ENCODE results near the gene RASA3. TPM values are rescaled to one million over a fixed set of nuclear protein-coding genes. Genes with fewer than 3 reads are reported as not detected.

RASA3 gene
- polyA plus RNA-seq, 1 experiment, result 31.4 TPM

DNA sequence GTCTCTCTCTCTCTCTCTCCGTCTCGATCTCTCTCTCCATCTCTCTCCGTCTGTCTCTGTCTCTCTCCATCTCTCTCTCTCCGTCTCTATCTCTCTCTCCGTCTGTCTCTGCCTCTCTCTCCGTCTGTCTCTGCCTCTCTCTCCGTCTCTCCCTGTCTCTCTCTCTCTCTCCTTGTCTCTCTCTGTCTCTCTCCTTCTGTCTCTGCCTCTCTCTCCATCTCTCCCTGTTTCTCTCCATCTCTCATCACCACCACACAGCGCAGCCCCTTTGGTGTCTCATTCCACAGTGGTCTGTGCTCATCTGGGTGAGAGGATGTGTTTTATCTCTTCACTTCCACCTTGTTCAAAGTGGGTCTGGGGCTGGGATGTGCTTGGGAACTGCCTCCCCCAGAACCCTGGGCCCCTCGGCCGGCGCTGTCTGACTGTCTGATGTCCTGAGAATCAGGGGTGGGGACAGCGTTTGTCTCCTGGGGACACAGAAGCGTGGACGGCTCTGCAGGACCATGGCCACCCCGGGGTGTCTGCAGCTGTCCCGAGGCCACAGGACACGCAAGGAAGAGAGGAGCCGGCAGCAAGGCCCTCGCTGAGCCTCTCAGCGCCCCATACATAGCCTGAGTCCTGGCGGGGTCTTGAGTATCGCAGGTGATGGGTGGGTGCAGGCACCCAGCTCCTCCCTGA lies 118.3 kb downstream of the RASA3 start:
- no peak for TF ChIP-seq CTCF (IDR thresholded peaks at IDR 0.05; ENCODE audit: insufficient read depth, low read depth, low read length)
- POLR2A ChIA-PET, result no interaction called here
- H3K4me3 ChIP-seq (ENCODE audit: low read depth, low read length), result no peak overlapping the region
- no peaks in the 10 kb centered on the region for H3K27me3 ChIP-seq (ENCODE audit: control insufficient read depth, insufficient read depth, low read length)
- H3K36me3 ChIP-seq (ENCODE audit: control insufficient read depth, insufficient read depth, low read length), result peaks cover 55% of the 10 kb centered on the region
- DNase-seq (ENCODE audit: low read depth), result no peak
- CTCF ChIA-PET, result no interaction called here

DNA sequence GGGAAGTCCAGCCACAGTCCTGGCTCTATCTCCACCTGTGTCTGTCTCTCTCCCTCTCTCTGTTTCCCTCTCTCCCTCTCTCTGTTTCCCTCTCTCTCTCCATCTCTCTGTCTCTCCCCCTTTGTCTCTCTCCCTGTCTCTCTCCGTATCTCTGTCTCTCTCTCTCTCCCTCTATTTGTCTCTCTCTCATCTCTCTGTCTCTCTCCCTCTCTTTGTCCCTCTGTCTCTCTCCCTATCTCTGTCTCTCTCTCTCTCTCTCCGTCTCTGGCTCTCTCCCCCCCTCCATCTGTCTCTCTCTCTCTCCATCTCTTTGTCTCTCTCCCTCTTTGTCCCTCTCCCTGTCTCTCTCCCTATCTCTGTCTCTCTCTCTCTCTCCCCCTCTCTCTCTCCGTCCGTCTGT lies 119.1 kb downstream of the RASA3 start:
- POLR2A ChIA-PET, result no interaction called here
- no peak for DNase-seq (ENCODE audit: low read depth)
- no peaks in the 10 kb centered on the region for H3K27me3 ChIP-seq (ENCODE audit: control insufficient read depth, insufficient read depth, low read length)
- TF ChIP-seq CTCF (IDR thresholded peaks at IDR 0.05; ENCODE audit: insufficient read depth, low read depth, low read length), result no peak
- H3K4me3 ChIP-seq (ENCODE audit: low read depth, low read length), result no peak overlapping the region
- CTCF ChIA-PET, result no interaction called here
- H3K36me3 ChIP-seq (ENCODE audit: control insufficient read depth, insufficient read depth, low read length), result peaks cover 55% of the 10 kb centered on the region

DNA sequence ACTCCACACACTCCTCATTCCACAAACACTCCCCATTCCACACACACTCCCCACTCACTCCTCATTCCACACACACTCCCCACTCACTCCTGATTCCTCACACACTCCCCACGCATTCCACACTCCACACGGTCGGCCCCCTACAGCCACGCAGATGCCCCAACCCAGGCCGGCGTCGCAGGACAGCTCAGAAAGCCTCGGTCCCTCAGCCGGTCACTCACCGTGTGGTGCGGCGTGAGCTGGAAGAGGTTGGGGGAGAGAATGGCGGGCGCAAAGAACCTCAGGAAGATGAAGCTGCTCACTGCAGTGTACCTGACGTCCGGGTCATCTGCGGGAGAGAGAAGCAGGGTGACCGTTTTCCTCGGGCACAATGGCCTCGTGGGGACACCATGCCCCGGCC lies 119.5 kb downstream of the RASA3 start:
- peaks cover 51% of the 10 kb centered on the region for H3K36me3 ChIP-seq (ENCODE audit: control insufficient read depth, insufficient read depth, low read length)
- no peak for DNase-seq (ENCODE audit: low read depth)
- CTCF ChIA-PET, result no interaction called here
- POLR2A ChIA-PET, result no interaction called here
- H3K27me3 ChIP-seq (ENCODE audit: control insufficient read depth, insufficient read depth, low read length), result no peaks in the 10 kb centered on the region
- H3K4me3 ChIP-seq (ENCODE audit: low read depth, low read length), result no peak overlapping the region
- no peak for TF ChIP-seq CTCF (IDR thresholded peaks at IDR 0.05; ENCODE audit: insufficient read depth, low read depth, low read length)

GRCh38 chr13:114012141-114012540 lies 120.3 kb downstream of the RASA3 start:
- CTCF ChIA-PET, result no interaction called here
- no peak for DNase-seq (ENCODE audit: low read depth)
- H3K27me3 ChIP-seq (ENCODE audit: control insufficient read depth, insufficient read depth, low read length), result no peaks in the 10 kb centered on the region
- H3K36me3 ChIP-seq (ENCODE audit: control insufficient read depth, insufficient read depth, low read length), result peaks cover 45% of the 10 kb centered on the region
- no peak for TF ChIP-seq CTCF (IDR thresholded peaks at IDR 0.05; ENCODE audit: insufficient read depth, low read depth, low read length)
- POLR2A ChIA-PET, result no interaction called here
- no peak overlapping the region for H3K4me3 ChIP-seq (ENCODE audit: low read depth, low read length)

DNA sequence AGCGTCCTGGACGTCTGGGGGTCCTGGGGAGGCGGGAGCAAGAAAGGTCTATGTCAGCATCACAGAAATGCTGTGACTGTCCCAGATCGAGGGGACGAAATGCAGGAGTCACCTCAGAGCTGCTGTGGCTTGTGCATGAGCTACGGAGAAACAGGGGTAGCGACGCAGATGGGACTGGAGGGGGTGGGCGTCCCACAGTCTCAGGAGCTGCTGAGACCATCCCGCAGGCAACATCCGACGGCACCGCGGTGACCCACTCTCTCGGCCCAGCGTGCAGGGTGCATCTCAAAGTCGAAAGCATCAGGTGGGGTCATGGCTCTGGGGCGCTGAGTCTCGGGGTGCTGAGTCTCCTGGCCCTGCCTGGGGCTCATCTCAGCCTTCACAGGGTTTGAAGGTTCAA lies 121.2 kb downstream of the RASA3 start:
- H3K27me3 ChIP-seq (ENCODE audit: control insufficient read depth, insufficient read depth, low read length), result no peaks in the 10 kb centered on the region
- no peak for DNase-seq (ENCODE audit: low read depth)
- no peak overlapping the region for H3K4me3 ChIP-seq (ENCODE audit: low read depth, low read length)
- ChIA-PET POLR2A (no interaction called here), CTCF (no interaction called here)
- H3K36me3 ChIP-seq (ENCODE audit: control insufficient read depth, insufficient read depth, low read length), result peaks cover 37% of the 10 kb centered on the region
- no peak for TF ChIP-seq CTCF (IDR thresholded peaks at IDR 0.05; ENCODE audit: insufficient read depth, low read depth, low read length)

Measured in BJ (cell line).